GM15510 (cell line): ENCODE measurements around the gene PLCB2.

Source experiments
- POLR2A ChIP-seq: IDR thresholded peaks from 3 replicates; pipeline ENCODE4 v1.6.1; 2011; ENCODE audit warnings: borderline replicate concordance; ENCODE audit not compliant: insufficient read length; ENCODE audit errors: extremely low read depth

PLCB2 gene

DNA sequence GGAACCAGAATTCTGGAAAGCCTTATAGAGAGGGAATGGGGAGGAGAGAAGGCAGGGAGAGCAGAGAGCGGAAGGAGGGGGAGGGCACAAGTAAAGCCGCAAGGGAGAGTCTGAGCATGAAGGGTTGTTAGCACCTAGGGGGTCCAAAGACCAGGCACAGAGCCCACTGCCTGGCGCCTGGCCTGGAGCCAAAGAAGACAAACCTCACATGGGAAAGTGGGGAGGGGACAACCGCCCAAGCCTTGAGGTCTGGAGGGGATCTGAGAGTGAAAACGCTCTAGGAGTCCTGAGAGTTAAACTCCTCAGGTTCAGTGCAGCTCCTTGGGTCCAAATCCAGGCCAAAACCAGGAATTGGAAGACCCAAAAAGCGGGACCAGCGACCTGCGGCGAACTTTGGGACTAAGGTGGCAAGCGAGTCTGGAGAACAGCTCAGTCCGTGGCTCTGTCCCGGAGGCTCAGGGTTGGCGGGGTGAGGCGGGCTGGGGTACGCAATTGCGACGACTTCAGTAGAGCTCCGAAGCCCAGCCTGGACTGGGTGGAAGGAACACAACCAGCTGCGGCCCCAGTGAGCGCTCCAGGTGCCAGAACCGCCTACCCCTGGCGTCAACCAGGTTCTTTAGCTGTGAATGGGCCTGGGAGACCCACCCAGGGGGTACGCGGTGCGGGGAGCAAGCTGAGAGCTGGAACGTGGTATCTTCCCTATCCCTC is 14.9 kb upstream of the PLCB2 start:
- TF ChIP-seq POLR2A = no peak

GRCh38 chr15:40320931-40321371 is 13.2 kb upstream of the PLCB2 start:
- no peak for TF ChIP-seq POLR2A

GRCh38 chr15:40320409-40320808 is 12.7 kb upstream of the PLCB2 start:
- TF ChIP-seq POLR2A = no peak

DNA sequence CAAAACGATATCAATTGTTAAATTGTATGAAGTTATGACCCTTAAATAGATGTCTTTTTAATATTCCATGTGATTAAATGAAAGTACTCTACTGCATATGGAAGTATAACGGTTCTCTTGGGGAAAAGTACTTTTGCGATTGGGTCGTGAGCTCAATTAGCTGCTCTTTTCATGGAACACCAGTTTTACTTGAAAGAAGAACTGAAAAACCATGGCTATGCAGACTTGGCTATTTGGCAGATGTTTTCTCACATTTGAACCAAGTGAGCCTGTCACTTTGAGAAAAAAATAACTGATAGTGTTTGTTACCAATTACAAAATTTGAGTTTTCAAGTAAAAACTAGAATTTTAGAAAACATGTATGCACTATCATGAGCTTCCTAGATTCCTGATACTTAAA is 9.8 kb upstream of the PLCB2 start:
- no peak for TF ChIP-seq POLR2A

DNA sequence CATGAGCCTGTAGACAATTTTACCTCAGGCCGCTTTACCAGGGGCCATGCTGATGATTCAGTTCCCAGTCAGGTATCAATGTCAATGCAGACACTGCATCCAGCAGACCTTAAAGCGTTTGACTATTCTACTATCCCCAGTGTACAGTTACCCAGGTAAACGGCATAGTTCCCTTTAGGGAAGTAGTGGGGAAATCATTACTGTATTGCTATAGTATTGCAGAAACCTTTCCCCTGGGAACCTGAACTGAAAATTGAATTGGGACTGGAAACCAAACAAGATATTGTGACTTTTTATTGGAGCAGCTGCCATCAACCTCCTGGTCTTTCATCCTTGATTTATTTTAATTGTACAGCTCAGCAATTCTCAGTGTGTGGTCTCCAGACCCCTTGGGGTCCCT is 9.2 kb upstream of the PLCB2 start:
- TF ChIP-seq POLR2A = no peak

DNA sequence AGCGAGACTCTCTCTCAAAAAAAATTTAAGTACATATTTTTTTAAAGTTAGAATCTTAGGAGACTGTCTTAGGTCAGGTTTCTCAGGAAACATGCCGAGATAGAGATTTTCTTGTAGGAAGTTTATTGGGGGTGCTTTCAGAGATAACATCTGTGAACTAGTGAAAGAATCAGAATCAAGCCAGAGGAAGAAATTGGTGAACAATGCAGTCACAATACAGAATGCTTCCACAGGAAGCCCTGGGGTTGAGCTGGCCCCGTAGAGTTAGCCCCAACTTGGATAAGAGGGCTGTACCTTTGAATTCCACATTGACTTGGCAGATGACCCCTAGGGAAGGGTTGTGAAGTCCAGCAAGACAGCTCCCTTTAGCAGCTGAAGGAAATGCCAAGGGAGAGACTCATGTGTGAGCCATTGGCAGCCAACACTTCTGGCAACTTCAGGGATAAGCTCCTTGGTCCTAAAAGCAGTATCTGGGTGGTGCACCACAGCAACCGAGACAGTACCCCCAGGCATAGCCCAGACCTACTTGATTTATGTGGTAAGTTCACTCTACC is 7.1 kb upstream of the PLCB2 start:
- no peak for TF ChIP-seq POLR2A

GRCh38 chr15:40313531-40314398 is 6.0 kb upstream of the PLCB2 start:
- TF ChIP-seq POLR2A = no peak

DNA sequence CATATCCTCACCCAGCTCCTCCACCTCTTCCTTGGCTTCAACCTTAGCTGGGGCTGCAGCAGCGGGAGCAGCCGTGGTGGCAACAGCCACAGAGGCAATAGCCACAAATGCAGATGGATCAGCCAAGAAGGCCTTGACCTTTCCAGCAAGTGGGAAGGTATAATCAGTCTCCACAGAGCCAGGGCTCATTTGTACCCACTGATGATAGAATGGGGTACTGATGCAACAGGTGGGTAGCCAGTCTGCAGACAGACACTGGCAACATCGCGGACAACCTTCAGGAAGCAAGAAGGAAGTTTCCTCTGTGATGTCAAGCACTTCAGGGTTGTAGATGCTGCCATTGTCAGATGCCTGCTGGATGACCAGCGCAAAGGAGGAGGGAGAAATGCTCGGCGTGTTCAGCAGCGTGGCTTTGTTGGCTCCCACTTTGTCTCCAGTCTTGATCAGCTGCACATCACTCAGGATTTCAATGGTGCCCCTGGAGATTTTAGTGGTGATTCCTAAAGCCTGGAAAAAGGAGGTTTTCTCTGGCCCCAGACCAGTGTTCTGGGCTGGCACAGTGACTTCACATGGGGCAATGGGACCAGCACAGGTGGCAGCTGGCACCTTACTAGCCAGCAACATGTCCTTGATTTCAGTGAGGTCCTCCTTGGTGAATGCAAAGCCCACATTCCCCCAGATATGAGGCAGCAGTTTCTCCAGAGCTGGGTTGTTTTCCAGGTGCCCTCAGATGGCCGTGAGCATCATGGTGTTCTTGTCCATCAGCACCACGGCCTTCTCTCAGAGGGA is 4.8 kb upstream of the PLCB2 start:
- no peak for TF ChIP-seq POLR2A

- no peak for TF ChIP-seq POLR2A
Observed at GRCh38 chr15:40310993-40311392, 3.3 kb upstream of the PLCB2 start.

- no peak for TF ChIP-seq POLR2A
Observed at GRCh38 chr15:40310001-40310959, 2.5 kb upstream of the PLCB2 start.

DNA sequence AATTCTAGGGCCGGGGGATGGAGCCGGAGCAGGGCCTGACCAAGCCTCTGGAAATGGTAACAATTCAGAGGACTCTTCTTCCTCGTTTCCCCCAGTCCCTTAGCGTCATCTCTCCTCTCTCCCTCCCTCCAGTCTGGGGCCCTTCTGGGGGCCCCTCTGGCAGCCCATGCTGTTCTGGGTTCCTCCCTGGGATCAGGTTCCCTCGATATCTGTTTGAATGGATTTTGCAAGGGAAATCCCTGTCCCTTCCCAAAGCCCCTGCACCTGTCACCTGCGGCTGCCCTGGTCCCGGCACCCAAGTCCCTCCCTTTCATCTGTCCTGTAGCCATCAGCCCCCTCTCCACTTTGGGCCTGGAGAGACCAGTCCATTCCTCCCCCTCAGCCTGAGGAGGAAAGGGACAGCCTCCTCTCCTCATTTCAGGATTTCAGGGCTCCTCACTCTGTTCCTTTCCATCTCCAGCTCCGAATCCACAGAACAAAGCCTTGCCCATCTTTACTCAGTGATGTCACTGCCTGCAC is 1.7 kb upstream of the PLCB2 start:
- no peak for TF ChIP-seq POLR2A

DNA sequence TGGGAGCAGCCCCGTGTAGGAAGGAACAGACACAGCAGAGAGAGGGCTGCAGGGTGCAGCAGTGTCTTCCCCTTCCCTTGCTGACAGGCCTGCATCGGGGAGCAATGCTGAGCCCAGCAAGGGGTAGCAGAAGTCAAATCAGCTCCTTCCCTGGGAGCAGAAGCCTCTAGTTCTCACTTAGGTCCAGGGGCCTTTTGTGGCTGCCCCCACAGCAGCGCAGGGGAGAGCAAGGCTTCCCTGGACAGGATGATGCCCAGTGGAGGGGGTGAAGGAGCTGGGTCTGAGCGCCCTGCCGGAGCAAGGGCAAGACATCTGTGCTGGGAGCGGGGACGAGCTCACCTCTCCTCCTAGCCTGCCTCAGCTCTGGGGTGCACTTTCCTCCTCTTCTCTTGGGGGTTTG is 827 bp downstream of the PLCB2 start:
- no peak for TF ChIP-seq POLR2A

- TF ChIP-seq POLR2A = no peak
Observed at GRCh38 chr15:40306371-40306770, 1.4 kb downstream of the PLCB2 start.
